ELR (cell line): Measurements from ENCODE around the gene WDR93.
"Not testable (repeated sequence)": the region's sequence is repeated elsewhere in the genome, so short reads cannot be mapped to it uniquely, and the experiment has no call there.

Experiments used
- DNase-seq: peaks from one replicate; pipeline ENCODE4 v3.0.0-alpha.2; 2015; ENCODE audit warnings: low read depth

Gene WDR93

DNA sequence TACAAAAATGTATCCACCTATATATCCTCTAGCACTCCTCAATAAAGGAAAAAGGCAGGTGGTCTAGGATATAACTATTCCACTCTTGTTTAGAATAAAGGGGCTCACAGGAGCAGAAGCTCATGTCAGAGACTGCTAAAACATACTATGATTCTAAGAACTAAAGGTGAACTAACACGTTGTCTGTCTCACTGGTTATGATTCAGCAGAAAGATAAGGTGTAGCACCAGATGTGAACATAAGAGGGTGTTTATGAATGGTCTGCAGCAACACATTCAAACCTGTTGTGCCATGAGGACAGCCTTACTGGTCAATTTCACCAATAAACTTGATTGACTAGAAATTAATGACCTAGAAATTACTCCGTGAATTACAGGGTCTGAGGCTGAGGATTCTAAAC is 4.6 kb upstream of the WDR93 start:
- no peak for DNase-seq

DNA sequence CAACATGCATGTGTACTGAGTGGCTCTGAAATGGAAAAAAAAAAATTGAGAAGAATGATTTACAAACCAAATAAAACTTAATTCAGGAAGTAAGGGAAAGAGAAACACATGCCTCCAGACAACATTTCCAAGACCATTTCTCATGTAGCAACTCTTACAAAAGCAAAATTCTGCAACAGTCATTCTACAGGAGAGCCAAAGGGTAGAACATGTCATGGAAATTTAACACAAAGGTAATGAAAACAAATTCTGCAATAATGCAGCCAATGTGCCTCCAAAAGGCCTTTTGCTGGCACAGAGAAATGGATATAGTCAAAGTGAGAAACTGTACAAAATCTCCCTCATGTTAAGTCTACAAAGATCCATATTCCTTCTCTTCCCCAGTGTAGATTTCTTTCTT is 4.1 kb upstream of the WDR93 start:
- no peak for DNase-seq

DNA sequence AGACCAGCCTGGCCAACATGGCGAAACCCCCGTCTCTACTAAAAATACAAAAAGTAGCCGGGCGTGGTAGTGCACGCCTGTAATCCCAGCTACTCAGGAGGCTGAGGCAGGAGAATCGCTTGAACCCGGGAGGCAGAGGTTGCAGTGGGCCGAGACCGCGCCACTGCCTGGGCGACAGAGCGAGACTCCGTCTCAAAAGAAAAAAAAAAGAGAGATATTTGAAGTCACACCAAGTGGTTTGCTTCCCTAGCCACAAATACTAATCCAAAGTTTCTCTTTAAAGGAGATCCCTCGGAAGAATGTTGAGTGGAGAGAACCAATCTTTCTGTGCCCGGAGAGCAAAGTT is 708 bp upstream of the WDR93 start:
- not testable (repeated sequence) for DNase-seq

GRCh38 chr15:89693091-89693490 is 2.5 kb downstream of the WDR93 start:
- DNase-seq, result no peak

- DNase-seq, result peak; percentile 30
Measured at GRCh38 chr15:89693696-89694095, 3.1 kb downstream of the WDR93 start.

DNA sequence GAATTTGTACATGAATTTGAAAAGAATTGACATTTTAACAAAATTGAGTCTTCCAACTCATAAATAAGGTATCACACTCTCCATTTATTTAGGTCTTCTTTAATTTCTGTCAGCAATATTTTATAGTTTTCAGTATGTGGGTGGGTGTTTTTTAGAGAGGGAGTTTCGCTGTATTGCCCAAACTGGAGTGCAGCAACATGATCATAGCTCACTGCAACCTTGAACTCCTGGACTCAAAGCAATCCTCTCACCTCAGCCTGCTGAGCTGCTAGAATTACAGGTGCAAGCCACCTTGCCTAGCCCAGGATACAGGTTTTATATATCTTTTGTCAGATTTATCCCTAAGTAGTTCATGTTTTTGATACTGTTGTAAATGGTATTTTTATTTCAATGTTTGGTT is 4.6 kb downstream of the WDR93 start:
- no peak for DNase-seq

DNA sequence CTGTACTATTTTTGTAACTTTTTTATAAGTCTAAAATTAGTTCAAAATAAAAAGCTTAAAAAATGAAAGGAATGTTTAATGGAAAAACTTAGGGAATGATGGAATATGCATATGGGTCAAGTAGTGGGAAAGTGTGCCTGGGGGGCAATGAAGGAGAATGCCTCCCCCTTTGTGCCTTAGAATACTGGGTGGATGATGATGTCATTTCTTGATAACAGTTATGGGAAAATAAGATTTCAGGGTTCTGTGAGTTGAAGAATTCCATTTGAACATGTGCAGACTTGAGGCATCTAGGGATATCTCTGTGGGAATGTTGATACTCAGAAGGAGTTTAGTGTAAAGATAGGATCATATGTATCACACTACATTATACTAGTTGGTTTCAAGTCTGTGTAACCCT is 13.8 kb downstream of the WDR93 start:
- DNase-seq, result no peak

- no peak for DNase-seq
Measured at GRCh38 chr15:89707577-89707976, 17.0 kb downstream of the WDR93 start.

DNA sequence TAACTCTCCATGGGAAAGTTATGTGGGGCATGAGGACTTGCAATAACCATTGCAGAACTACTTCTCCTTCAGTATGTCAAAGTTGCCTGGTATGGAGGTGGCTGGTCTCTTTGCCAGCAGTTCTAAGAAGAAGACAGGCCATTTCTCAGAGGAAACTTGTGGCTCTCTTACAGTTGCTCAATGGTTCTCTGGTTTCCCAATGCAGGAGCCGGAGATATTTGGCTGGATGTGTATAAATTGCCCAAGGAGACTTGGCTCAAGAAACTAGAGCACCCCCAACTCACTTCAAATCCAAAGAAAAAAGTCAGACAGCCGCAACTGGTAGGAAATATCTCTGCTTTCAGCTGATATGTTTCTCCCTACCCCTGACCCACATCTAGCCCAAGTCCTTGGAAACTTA is 24.2 kb downstream of the WDR93 start:
- DNase-seq, result no peak

- no peak for DNase-seq
Measured at GRCh38 chr15:89723031-89723430, 32.4 kb downstream of the WDR93 start.

GRCh38 chr15:89724621-89725020 is 34.0 kb downstream of the WDR93 start:
- DNase-seq, result no peak

GRCh38 chr15:89725064-89725463 is 34.5 kb downstream of the WDR93 start:
- no peak for DNase-seq

GRCh38 chr15:89728254-89728653 is 37.6 kb downstream of the WDR93 start:
- DNase-seq, result no peak

GRCh38 chr15:89731275-89731674 is 40.7 kb downstream of the WDR93 start:
- DNase-seq, result no peak

GRCh38 chr15:89732451-89733172 is 42.0 kb downstream of the WDR93 start:
- DNase-seq, result no peak

GRCh38 chr15:89735773-89736172 is 45.2 kb downstream of the WDR93 start:
- no peak for DNase-seq

- peak; percentile 79 for DNase-seq
Measured at GRCh38 chr15:89740137-89740536, 49.5 kb downstream of the WDR93 start.

DNA sequence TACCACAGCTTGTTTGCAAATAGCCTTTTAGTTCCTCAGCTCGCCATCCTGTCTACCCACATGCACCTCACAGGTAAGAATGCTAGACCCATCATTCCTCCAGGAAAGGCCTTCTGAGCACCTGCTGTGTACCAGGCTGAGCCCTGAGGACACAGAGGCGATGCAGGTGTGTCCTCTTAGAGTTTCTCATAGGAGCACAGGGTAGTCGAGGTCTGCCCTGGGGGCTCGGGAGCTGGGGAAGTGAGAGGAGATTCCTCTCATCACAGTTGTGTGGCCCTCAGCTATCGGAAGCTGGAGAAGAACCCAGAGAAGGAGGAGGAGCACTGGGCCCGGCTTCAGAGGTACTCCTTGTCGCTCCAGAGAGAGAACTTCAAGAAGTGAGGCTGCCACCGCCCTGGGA is 52.4 kb downstream of the WDR93 start:
- no peak for DNase-seq

DNA sequence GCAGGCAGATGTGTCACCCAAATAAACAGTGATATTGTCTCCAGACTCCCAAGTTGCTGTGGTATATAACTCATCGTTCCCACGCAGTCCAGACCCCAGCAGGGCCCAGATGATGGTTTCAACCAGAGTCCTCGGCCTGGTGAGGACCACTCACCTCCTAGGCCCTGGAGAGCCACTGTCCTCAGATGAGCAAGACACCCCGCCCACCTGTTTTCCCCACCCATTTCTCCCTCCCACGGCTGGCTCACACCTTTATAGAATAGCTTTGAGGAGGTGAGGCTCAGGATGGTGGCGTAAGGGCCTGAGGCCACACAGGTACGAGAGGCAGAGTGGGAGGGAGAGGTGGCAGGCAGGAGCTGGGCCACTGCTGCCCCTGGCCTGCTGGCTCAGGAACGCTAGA is 53.0 kb downstream of the WDR93 start:
- peak; percentile 60 for DNase-seq

DNA sequence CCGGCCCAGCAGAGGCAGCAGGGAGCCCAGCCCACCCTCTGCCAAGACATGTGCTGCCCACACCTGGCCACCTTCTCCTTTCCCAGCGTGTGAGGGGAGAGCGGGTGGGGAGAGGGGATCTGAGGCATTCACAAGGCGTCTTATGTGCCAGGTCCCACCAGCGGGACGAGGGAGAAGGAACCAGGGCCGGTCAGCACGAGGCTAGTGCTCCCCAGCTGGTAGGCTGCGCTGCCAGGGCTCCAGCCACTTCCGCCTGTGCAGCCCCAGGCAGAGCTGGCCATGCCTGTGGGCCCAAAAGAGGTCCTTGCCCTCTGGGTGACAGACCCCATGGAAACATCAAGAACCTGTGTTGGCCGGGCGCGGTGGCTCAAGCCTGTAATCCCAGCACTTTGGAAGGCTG is 54.5 kb downstream of the WDR93 start:
- no peak for DNase-seq

GRCh38 chr15:89745768-89746167 is 55.2 kb downstream of the WDR93 start:
- DNase-seq, result no peak

DNA sequence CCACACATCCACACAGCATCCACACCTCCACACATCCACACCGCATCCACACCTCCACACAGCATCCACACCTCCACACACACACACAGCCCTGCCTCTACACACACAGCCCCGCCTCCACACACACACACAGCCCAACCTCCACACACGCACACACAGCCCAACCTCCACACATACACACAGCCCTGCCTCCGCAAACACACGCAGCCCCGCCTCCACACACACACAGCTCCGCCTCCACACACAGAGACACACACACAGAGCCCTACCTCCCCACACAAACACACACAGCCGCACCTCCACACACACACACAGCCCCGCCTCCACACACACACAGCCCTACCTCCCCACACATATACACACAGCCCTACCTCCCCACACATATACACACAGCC is 55.8 kb downstream of the WDR93 start:
- DNase-seq, result no peak

DNA sequence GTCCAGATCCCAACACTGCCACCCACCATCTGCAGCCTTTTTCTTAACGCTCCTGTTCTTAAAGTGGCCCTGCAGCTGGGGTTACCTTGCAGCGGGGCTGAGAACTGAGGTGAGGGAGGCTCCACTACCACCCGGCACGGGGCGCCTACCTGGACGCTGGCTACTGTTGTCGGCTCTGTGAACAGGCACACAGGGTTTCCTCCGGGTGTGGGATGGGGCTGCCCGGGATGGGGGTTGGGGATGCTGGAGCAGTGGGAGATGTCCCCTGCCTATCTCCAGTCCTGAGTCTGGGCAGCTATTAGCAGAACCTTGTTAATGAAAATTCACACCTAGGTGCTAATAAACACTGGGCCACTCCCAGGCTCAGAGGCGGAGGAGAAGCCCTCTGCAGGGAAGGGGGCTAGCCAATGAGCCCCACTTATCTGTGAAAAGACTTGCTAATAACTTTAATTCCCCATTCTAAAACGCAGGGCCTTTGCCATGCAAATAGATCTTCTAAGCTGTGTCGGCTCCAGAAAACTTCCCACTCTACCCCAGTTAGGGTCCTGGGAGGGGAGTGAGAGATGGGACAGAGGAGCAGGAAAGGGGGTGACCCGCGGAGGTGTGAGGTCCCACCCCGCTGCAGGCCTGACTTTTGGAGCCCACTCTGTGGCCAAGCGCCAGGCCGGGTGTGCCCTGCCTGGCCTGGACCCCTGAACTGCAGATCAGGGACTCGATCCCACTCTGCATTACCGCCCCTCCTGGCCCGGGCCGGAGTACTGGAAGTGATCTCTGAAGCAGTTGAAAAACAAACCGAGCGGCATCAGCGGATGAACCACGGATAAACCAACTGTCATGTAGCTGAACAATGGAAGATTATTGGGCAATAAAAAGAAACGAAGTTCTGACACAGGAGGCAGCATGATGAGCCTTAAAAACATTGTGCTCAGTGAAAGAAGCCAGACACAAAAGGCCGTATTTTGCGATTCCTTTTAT is 57.4 kb downstream of the WDR93 start:
- DNase-seq, result no peak
